ENCODE data around the gene MYLK3.

DNA sequence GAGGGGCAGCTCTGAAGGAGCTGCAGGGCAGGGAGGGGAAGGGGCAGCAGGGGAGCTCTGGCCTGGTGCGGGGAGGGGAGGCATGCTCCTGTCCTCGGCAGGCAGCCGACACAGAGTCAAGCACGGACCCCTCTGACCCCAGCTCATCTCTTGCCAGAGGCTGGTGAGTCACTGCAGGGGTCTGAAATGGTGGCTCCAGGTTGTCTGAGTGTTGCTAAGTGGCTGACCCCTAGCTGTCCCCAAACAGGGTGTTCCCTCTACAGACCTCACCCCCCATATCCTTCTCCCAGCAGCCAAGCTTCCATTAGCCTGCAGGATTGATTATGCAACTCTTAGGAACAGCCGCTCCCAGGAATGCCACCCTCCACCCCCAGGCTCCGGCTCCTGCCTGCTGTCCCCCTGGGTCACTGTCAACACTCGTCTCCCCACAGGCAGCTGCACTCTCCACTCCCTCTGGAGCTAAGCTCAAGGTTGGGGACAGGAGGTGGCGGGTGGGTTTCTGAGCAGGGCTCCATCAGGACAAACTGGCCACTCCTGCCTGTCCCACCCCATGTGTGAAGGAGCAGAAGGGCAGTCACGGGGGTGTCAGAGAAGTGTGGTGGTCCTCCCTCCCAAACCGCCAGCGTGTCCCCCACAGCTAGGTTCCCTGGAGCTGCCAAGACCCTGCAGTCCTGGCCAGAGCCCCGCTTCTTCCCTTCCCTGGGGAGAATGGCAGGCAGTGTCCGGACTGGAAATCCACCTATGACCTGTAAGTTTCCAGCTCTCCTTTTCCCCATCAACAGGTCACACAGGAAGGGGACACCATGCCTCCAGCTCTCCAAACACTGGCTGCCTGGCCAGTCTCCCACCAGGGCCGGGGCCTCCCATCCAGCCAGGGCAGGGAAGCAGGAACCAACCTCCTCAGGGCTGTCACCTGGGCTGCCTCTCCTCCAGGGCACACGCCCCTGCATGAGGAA lies 1.0 kb downstream of the MYLK3 start:
- TF ChIP-seq, protein P1, sequence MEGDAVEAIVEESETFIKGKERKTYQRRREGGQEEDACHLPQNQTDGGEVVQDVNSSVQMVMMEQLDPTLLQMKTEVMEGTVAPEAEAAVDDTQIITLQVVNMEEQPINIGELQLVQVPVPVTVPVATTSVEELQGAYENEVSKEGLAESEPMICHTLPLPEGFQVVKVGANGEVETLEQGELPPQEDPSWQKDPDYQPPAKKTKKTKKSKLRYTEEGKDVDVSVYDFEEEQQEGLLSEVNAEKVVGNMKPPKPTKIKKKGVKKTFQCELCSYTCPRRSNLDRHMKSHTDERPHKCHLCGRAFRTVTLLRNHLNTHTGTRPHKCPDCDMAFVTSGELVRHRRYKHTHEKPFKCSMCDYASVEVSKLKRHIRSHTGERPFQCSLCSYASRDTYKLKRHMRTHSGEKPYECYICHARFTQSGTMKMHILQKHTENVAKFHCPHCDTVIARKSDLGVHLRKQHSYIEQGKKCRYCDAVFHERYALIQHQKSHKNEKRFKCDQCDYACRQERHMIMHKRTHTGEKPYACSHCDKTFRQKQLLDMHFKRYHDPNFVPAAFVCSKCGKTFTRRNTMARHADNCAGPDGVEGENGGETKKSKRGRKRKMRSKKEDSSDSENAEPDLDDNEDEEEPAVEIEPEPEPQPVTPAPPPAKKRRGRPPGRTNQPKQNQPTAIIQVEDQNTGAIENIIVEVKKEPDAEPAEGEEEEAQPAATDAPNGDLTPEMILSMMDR (IDR thresholded peaks at IDR 0.05): no peak
- TF ChIP-seq POLR2AphosphoS5 (IDR thresholded peaks at IDR 0.05) (no peak), POLR2A (IDR thresholded peaks at IDR 0.05) (no peak)

Measured in prostate gland (tissue), 2 donors.